HepG2 (cell line): ENCODE measurements around the gene CHRNB2. TPM values are rescaled to one million over a fixed set of nuclear protein-coding genes. Genes with fewer than 3 reads are reported as not detected.

Experiments
- CHD4 ChIP-seq: fragments of 200-600 bp; sonication (generic); IDR thresholded peaks from 2 replicates; pipeline ENCODE4 v1.7.0; 2017; ENCODE audit warnings: mild to moderate bottlenecking, low read length, borderline replicate concordance
- HIVEP1 ChIP-seq: sonication (generic); formaldehyde crosslinking; IDR thresholded peaks from 2 replicates; pipeline ENCODE4 v1.4.0; 2020; ENCODE audit warnings: mild to moderate bottlenecking, missing genetic modification reagents
- HNRNPUL1 ChIP-seq: fragments of 200-400 bp; formaldehyde crosslinking; IDR thresholded peaks from 2 replicates; pipeline ENCODE4 v1.6.1; 2017; ENCODE audit warnings: low read depth, mild to moderate bottlenecking, low read length, moderate library complexity
- IRF2 ChIP-seq: IDR thresholded peaks from 2 replicates; pipeline ENCODE4 v1.6.1; 2018; ENCODE audit warnings: missing genetic modification reagents, missing compliant biosample characterization
- NR2C2 ChIP-seq: sonication (generic); formaldehyde crosslinking; IDR thresholded peaks from 2 replicates; pipeline ENCODE4 v1.4.0; 2020; ENCODE audit warnings: missing genetic modification reagents, mild to moderate bottlenecking, moderate library complexity, borderline replicate concordance
- TOE1 ChIP-seq: sonication (generic); formaldehyde crosslinking; IDR thresholded peaks from 2 replicates; pipeline ENCODE4 v1.4.0; 2020; ENCODE audit warnings: mild to moderate bottlenecking, missing genetic modification reagents
- U2AF2 ChIP-seq: fragments of 200-400 bp; formaldehyde crosslinking; IDR thresholded peaks from 2 replicates; pipeline ENCODE4 v1.6.1; 2017; ENCODE audit warnings: low read depth, mild to moderate bottlenecking, low read length
- ZFP37 ChIP-seq: sonication (generic); formaldehyde crosslinking; IDR thresholded peaks from 2 replicates; pipeline ENCODE4 v1.4.0; 2020; ENCODE audit warnings: missing genetic modification reagents, borderline replicate concordance
- ZNF34 ChIP-seq: sonication (generic); formaldehyde crosslinking; IDR thresholded peaks from 2 replicates; pipeline ENCODE4 v1.4.0; 2020; ENCODE audit warnings: mild to moderate bottlenecking, missing genetic modification reagents, borderline replicate concordance
- ZSCAN29 ChIP-seq: sonication (generic); formaldehyde crosslinking; conservative IDR thresholded peaks from 2 replicates; pipeline ENCODE4 v1.4.0; 2020; ENCODE audit warnings: mild to moderate bottlenecking, missing genetic modification reagents
- ZSCAN31 ChIP-seq: sonication (generic); formaldehyde crosslinking; IDR thresholded peaks from 2 replicates; pipeline ENCODE4 v1.5.0; 2020; ENCODE audit warnings: low read depth, mild to moderate bottlenecking, missing genetic modification reagents
- polyA plus RNA-seq, 8 experiments: library from polyadenylated mRNA; depleted of rRNA in 3 of 8; stranded (reverse) in 7 of 8; unstranded in 1 of 8; fragments of >200 nt; fragmentation: Illumina TruSeq in 4 of 8; extraction: Trizol in 4 of 8; gene quantifications; 2 replicates each; pipeline versions ENCODE4 v1.2.1 to v1.2.3, GENCODE V29; 2011 to 2016; ENCODE audit warnings: low read depth in 4 of 8, missing spikeins in 1 of 8, mixed read lengths in 1 of 8; ENCODE audit not compliant: insufficient read depth in 1 of 8
- total RNA-seq, 5 experiments: library from RNA; depleted of rRNA; stranded (reverse); fragments of >200 nt; fragmentation: Illumina TruSeq; extraction: Trizol; gene quantifications; 2 replicates each; pipeline ENCODE4 v1.2.3, GENCODE V29; 2016; ENCODE audit warnings: low read depth in 1 of 5
- TF ChIP-seq, protein P1 (sequence below): sonication (generic); formaldehyde crosslinking; IDR thresholded peaks from 2 replicates; pipeline ENCODE4 v1.4.0; 2020; ENCODE audit warnings: low read depth, mild to moderate bottlenecking, missing genetic modification reagents
- TF ChIP-seq, protein P2 (sequence below): sonication (generic); formaldehyde crosslinking; IDR thresholded peaks from 2 replicates; pipeline ENCODE4 v1.8.1; 2023; ENCODE audit warnings: mild to moderate bottlenecking, moderate library complexity, missing genetic modification reagents
- TF ChIP-seq, protein P3 (sequence below): IDR thresholded peaks from 2 replicates; pipeline ENCODE4 v1.6.1; 2016; ENCODE audit warnings: control low read depth
- TF ChIP-seq, protein P4 (sequence below): sonication (generic); formaldehyde crosslinking; IDR thresholded peaks from 2 replicates; pipeline ENCODE4 v1.4.0; 2020; ENCODE audit warnings: mild to moderate bottlenecking, missing genetic modification reagents
- TF ChIP-seq, protein P5 (sequence below): IDR thresholded peaks from 2 replicates; pipeline ENCODE4 v1.6.1; 2012; ENCODE audit warnings: low read length, improper control_type of control experiment
- TF ChIP-seq, protein P6 (sequence below): sonication (generic); formaldehyde crosslinking; IDR thresholded peaks from 2 replicates; pipeline ENCODE4 v1.5.0; 2020; ENCODE audit warnings: missing genetic modification reagents, mild to moderate bottlenecking, borderline replicate concordance

CHRNB2 gene
- total and polyA plus RNA-seq, 2 of the 13 experiments (the other 11 are each of a cell fraction or from before 2014, with no cell fraction given) = 0.03 to 0.07 TPM

DNA sequence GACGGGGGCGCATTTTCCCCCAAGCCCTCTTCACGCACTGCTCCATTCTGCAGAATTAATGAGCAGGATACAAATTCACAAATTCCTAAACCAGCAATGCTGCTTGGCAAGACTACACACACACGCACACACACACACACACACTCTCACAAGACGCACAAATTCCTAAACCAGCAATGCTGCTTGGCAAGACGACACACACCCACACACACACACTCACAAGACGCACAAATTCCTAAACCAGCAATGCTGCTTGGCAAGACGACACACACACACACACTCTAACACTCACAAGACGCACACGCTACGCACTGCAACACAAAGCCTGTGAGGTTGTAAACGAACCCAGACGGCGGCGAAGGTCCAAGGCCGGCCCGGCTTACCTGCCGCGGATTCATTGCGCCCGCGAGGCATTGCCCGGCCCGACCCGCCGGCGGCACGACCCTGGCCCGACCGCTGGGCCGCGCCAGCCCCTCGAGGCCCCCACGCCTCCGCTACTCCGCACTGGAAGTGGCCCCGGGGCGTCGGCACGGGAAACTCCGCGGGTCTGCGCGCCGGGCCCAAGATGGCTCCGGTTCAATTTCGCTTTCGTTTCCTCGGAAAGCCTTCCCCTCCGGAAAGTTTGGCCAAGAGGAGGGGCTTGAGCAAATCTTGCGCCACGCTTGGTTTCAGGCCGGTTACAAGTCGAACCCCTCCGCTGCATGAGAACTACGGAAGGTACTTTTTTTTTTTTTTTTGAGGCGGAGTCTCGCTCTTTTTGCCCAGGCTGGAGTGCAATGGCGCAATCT, 40.2 kb downstream of the CHRNB2 start, which contains the start of gene ADAR (continued):
- peak; percentile 99 for TF ChIP-seq IRF2 (CRISPR knock-in tag)
- TF ChIP-seq CHD4 = no peak
- 0 out of 2 replicates have a peak, but pooled peaks have one; percentile 20 for TF ChIP-seq ZNF34 (CRISPR knock-in tag)
- no peak for TF ChIP-seq HNRNPUL1
- TF ChIP-seq, protein P1, sequence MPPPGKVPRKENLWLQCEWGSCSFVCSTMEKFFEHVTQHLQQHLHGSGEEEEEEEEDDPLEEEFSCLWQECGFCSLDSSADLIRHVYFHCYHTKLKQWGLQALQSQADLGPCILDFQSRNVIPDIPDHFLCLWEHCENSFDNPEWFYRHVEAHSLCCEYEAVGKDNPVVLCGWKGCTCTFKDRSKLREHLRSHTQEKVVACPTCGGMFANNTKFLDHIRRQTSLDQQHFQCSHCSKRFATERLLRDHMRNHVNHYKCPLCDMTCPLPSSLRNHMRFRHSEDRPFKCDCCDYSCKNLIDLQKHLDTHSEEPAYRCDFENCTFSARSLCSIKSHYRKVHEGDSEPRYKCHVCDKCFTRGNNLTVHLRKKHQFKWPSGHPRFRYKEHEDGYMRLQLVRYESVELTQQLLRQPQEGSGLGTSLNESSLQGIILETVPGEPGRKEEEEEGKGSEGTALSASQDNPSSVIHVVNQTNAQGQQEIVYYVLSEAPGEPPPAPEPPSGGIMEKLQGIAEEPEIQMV = 0 out of 2 replicates have a peak, but pooled peaks have one; percentile 37
- TF ChIP-seq, protein P2, sequence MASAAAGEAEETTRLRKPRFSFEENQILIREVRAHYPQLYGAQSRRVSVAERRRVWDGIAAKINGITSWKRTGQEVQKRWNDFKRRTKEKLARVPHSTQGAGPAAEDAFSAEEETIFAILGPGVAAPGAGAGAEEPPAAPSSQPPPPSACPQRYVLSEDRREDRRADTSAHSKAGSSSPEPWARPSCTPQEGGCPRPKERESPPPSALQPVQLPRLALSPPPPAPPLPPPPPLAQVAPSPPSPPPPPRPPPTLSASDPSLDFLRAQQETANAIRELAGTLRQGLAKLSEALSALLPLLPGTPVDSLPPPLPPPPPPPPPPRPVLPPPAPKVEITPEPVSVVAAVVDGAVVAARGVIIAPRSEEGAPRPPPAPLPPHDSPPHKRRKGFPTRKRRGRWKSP = peak; percentile 65
- no peak for TF ChIP-seq HIVEP1 (CRISPR knock-in tag)
- TF ChIP-seq, protein P3, sequence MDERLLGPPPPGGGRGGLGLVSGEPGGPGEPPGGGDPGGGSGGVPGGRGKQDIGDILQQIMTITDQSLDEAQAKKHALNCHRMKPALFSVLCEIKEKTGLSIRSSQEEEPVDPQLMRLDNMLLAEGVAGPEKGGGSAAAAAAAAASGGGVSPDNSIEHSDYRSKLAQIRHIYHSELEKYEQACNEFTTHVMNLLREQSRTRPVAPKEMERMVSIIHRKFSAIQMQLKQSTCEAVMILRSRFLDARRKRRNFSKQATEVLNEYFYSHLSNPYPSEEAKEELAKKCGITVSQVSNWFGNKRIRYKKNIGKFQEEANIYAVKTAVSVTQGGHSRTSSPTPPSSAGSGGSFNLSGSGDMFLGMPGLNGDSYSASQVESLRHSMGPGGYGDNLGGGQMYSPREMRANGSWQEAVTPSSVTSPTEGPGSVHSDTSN (CRISPR knock-in tag) = no peak
- TF ChIP-seq ZFP37 (CRISPR knock-in tag) = no peak
- no peak for TF ChIP-seq U2AF2
- TF ChIP-seq, protein P4, sequence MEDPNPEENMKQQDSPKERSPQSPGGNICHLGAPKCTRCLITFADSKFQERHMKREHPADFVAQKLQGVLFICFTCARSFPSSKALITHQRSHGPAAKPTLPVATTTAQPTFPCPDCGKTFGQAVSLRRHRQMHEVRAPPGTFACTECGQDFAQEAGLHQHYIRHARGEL (CRISPR knock-in tag) = no peak
- TF ChIP-seq, protein P5, sequence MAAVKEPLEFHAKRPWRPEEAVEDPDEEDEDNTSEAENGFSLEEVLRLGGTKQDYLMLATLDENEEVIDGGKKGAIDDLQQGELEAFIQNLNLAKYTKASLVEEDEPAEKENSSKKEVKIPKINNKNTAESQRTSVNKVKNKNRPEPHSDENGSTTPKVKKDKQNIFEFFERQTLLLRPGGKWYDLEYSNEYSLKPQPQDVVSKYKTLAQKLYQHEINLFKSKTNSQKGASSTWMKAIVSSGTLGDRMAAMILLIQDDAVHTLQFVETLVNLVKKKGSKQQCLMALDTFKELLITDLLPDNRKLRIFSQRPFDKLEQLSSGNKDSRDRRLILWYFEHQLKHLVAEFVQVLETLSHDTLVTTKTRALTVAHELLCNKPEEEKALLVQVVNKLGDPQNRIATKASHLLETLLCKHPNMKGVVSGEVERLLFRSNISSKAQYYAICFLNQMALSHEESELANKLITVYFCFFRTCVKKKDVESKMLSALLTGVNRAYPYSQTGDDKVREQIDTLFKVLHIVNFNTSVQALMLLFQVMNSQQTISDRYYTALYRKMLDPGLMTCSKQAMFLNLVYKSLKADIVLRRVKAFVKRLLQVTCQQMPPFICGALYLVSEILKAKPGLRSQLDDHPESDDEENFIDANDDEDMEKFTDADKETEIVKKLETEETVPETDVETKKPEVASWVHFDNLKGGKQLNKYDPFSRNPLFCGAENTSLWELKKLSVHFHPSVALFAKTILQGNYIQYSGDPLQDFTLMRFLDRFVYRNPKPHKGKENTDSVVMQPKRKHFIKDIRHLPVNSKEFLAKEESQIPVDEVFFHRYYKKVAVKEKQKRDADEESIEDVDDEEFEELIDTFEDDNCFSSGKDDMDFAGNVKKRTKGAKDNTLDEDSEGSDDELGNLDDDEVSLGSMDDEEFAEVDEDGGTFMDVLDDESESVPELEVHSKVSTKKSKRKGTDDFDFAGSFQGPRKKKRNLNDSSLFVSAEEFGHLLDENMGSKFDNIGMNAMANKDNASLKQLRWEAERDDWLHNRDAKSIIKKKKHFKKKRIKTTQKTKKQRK = no peak
- TF ChIP-seq ZSCAN29 (CRISPR knock-in tag) = no peak
- TF ChIP-seq, protein P6, sequence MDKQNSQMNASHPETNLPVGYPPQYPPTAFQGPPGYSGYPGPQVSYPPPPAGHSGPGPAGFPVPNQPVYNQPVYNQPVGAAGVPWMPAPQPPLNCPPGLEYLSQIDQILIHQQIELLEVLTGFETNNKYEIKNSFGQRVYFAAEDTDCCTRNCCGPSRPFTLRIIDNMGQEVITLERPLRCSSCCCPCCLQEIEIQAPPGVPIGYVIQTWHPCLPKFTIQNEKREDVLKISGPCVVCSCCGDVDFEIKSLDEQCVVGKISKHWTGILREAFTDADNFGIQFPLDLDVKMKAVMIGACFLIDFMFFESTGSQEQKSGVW (CRISPR knock-in tag) = no peak
- TF ChIP-seq ZSCAN31 = peak; percentile 51
- peak; percentile 67; the same call in 1 of the 2 replicates for TF ChIP-seq NR2C2
- no peak for TF ChIP-seq TOE1
